ENCODE data around the gene DMRT1.

Gene DMRT1

GRCh38 chr9:917730-918129, 76.2 kb downstream of the DMRT1 start:
- Histone ChIP-seq H4K20me1 (ENCODE audit: insufficient read depth) (no peaks in the 10 kb centered on the region), H3K4me3 (IDR thresholded peaks at IDR 0.05; ENCODE audit: insufficient read depth, low read depth, low read length) (no peak overlapping the region), H2AFZ (ENCODE audit: low read depth) (no peak overlapping the region), H3K4me2 (no peak overlapping the region), H3K4me1 (ENCODE audit: low read depth, poor library complexity, severe bottlenecking) (no peaks in the 10 kb centered on the region), H3K79me2 (ENCODE audit: insufficient read depth, low read depth) (no peaks in the 10 kb centered on the region), H3K27ac (no peak overlapping the region), H3K36me3 (ENCODE audit: insufficient read depth) (no peaks in the 10 kb centered on the region), H3K9ac (no peak overlapping the region), H3K27me3 (ENCODE audit: insufficient read depth, low read depth) (no peaks in the 10 kb centered on the region)
- no peak for TF ChIP-seq CTCF (conservative IDR thresholded peaks at IDR 0.05; ENCODE audit: low read depth, low read length)

GRCh38 chr9:920927-921326, 79.4 kb downstream of the DMRT1 start:
- H4K20me1 ChIP-seq (ENCODE audit: insufficient read depth) = no peaks in the 10 kb centered on the region
- no peaks in the 10 kb centered on the region for H3K4me1 ChIP-seq (ENCODE audit: low read depth, poor library complexity, severe bottlenecking)
- no peaks in the 10 kb centered on the region for H3K27me3 ChIP-seq (ENCODE audit: insufficient read depth, low read depth)
- H3K4me2 ChIP-seq = no peak overlapping the region
- H3K36me3 ChIP-seq (ENCODE audit: insufficient read depth) = no peaks in the 10 kb centered on the region
- no peak overlapping the region for H3K9ac ChIP-seq
- no peaks in the 10 kb centered on the region for H3K79me2 ChIP-seq (ENCODE audit: insufficient read depth, low read depth)
- H3K27ac ChIP-seq = no peak overlapping the region
- H3K4me3 ChIP-seq (IDR thresholded peaks at IDR 0.05; ENCODE audit: insufficient read depth, low read depth, low read length) = no peak overlapping the region
- no peak overlapping the region for H2AFZ ChIP-seq (ENCODE audit: low read depth)
- TF ChIP-seq CTCF (conservative IDR thresholded peaks at IDR 0.05; ENCODE audit: low read depth, low read length) = no peak

GRCh38 chr9:922171-922570, 80.7 kb downstream of the DMRT1 start:
- no peak for TF ChIP-seq CTCF (conservative IDR thresholded peaks at IDR 0.05; ENCODE audit: low read depth, low read length)
- Histone ChIP-seq H3K79me2 (ENCODE audit: insufficient read depth, low read depth) (no peaks in the 10 kb centered on the region), H3K27me3 (ENCODE audit: insufficient read depth, low read depth) (no peaks in the 10 kb centered on the region)

GRCh38 chr9:922731-923130, 81.2 kb downstream of the DMRT1 start:
- TF ChIP-seq CTCF (conservative IDR thresholded peaks at IDR 0.05; ENCODE audit: low read depth, low read length) = no peak
- Histone ChIP-seq H3K9ac (no peak overlapping the region), H3K4me1 (ENCODE audit: low read depth, poor library complexity, severe bottlenecking) (no peaks in the 10 kb centered on the region), H3K36me3 (ENCODE audit: insufficient read depth) (no peaks in the 10 kb centered on the region), H3K4me2 (no peak overlapping the region), H3K4me3 (IDR thresholded peaks at IDR 0.05; ENCODE audit: insufficient read depth, low read depth, low read length) (no peak overlapping the region), H3K27ac (no peak overlapping the region), H4K20me1 (ENCODE audit: insufficient read depth) (no peaks in the 10 kb centered on the region), H3K79me2 (ENCODE audit: insufficient read depth, low read depth) (no peaks in the 10 kb centered on the region), H2AFZ (ENCODE audit: low read depth) (no peak overlapping the region), H3K27me3 (ENCODE audit: insufficient read depth, low read depth) (no peaks in the 10 kb centered on the region)

More at GRCh38 chr9:922171-922570, 80.7 kb downstream of the DMRT1 start:
- Histone ChIP-seq H3K27ac (no peak overlapping the region), H4K20me1 (ENCODE audit: insufficient read depth) (no peaks in the 10 kb centered on the region), H3K4me3 (IDR thresholded peaks at IDR 0.05; ENCODE audit: insufficient read depth, low read depth, low read length) (no peak overlapping the region), H3K36me3 (ENCODE audit: insufficient read depth) (no peaks in the 10 kb centered on the region), H2AFZ (ENCODE audit: low read depth) (no peak overlapping the region), H3K9ac (no peak overlapping the region), H3K4me1 (ENCODE audit: low read depth, poor library complexity, severe bottlenecking) (no peaks in the 10 kb centered on the region), H3K4me2 (no peak overlapping the region)

Data from KMS-11 (cell line).